Astrocyte of the hippocampus (primary cell): ENCODE results near the gene AGER.
"Not testable (repeated sequence)": the region's sequence is repeated elsewhere in the genome, so short reads cannot be mapped to it uniquely, and the experiment has no call there.

Source experiments
- DNase-seq: peaks from one replicate; pipeline ENCODE4 v3.0.0; 2011; ENCODE audit warnings: low read depth, low spot score

AGER gene

GRCh38 chr6:32184084-32184640 is at the start of gene AGER:
Gene AGER, minus strand, starts transcription at chr6:32184253. Its CDS starts 31 bp downstream, at chr6:32184222.
- no peak for DNase-seq

GRCh38 chr6:32226434-32226833 is 42.4 kb upstream of the AGER start:
- DNase-seq, result no peak

- no peak for DNase-seq
Measured at GRCh38 chr6:32224696-32225095, 40.6 kb upstream of the AGER start.

- no peak for DNase-seq
Measured at GRCh38 chr6:32223258-32224235, 39.5 kb upstream of the AGER start, which contains the start of gene NOTCH4. Gene NOTCH4, minus strand, starts transcription at chr6:32224067. Its CDS starts 139 bp downstream, at chr6:32223928.

GRCh38 chr6:32222333-32223230 is 38.5 kb upstream of the AGER start:
- no peak for DNase-seq

GRCh38 chr6:32220021-32220420 is 36.0 kb upstream of the AGER start:
- DNase-seq, result no peak

GRCh38 chr6:32218167-32218566 is 34.1 kb upstream of the AGER start:
- DNase-seq, result no peak

- no peak for DNase-seq
Measured at GRCh38 chr6:32216998-32217397, 32.9 kb upstream of the AGER start.

- no peak for DNase-seq
Measured at GRCh38 chr6:32216285-32216684, 32.2 kb upstream of the AGER start.

GRCh38 chr6:32215617-32216016 is 31.6 kb upstream of the AGER start:
- DNase-seq, result no peak

- no peak for DNase-seq
Measured at GRCh38 chr6:32214126-32214525, 30.1 kb upstream of the AGER start.

- no peak for DNase-seq
Measured at GRCh38 chr6:32213649-32214048, 29.6 kb upstream of the AGER start.

GRCh38 chr6:32212076-32212760 is 28.2 kb upstream of the AGER start:
- DNase-seq, result no peak

GRCh38 chr6:32211432-32211831 is 27.4 kb upstream of the AGER start:
- not testable (repeated sequence) for DNase-seq

GRCh38 chr6:32210191-32210601 is 26.1 kb upstream of the AGER start:
- no peak for DNase-seq

- no peak for DNase-seq
Measured at GRCh38 chr6:32208996-32209395, 24.9 kb upstream of the AGER start.

GRCh38 chr6:32204268-32204715 is 20.2 kb upstream of the AGER start:
- DNase-seq, result no peak

- DNase-seq, result peak; percentile 46
Measured at GRCh38 chr6:32203426-32204267, 19.6 kb upstream of the AGER start.

GRCh38 chr6:32202186-32202585 is 18.1 kb upstream of the AGER start:
- DNase-seq, result no peak
